ENCODE data around the gene MX1. TPM values are rescaled to one million over a fixed set of nuclear protein-coding genes. Genes with fewer than 3 reads are reported as not detected.
A peak's percentile ranks its signal among the peaks of the same experiment; 100 is the strongest.

The MX1 gene
- total and polyA plus RNA-seq, 2 donors (not counting 3 experiments of a cell fraction or from before 2014, with no cell fraction given), result 5.9 to 25.1 TPM

DNA sequence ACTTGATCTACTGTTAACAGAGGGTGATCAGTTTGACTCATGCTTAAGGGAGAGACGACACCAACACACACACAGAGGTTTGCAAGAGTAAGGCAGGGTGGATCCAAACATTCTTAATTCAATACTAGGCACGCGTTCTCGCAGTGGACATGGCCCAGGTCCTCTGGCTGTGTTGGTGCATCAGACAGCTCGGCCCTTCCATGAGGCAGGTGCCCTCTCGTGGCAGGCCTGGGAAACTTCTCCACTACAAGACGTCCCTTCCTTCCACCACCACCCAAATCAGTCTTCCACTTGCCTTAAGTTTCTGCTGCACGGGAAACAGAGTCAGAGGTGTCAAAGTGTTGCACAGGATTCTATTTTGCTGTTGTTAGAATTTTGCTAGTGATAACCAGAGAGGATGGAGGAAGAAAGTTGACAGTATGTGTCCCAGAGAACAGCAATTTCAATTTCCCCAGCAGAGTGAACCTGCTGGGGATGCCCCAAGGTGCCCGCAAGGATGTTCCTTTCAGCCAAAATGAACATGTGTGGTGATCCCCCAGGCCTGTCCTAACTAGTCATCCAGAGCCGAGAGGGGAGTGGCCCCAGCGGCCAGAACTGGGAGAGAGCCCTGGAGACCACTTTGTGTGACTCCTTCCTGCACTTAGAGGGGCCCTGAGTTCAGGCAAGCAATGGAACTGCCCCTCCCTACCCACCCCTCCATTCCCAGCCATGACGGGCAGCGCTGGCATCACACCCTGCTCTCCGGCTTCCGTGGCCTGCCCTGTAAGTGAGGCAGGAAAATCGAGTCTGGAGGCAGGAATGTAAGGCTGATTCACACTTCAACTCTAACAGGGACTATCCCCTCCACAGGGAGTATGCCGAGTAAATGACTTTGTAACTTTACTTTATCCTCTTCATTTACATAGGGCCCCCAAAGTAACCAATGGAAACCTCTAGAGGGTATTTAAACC lies 34.8 kb downstream of the MX1 start:
- no peak overlapping the region for H2AFZ ChIP-seq (ENCODE audit: low read depth, low read length)
- ChIA-PET CTCF (interaction anchor here (0.6 to 6.9 kb wide), 10 partner anchors 9 to 338 kb away, joined by 3 to 220 read pairs (median 3); partner anchors contain the start of gene MX1), POLR2A (no interaction called here)
- H3K4me2 ChIP-seq (ENCODE audit: insufficient read depth, low read length), result no peak overlapping the region
- DNase-seq (ENCODE audit: low read depth, low spot score) (peak; percentile 56), FAIRE-seq (peak; percentile 82)
- H3K4me1 ChIP-seq (ENCODE audit: control insufficient read depth, extremely low read depth, insufficient read depth, low read length), result no peaks in the 10 kb centered on the region
- no peaks in the 10 kb centered on the region for H3K36me3 ChIP-seq (ENCODE audit: control insufficient read depth in 2 of 2, extremely low read depth in 1 of 2, insufficient read depth in 2 of 2, low read length in 2 of 2)
- no peaks in the 10 kb centered on the region for H3K79me2 ChIP-seq (ENCODE audit: control insufficient read depth, insufficient read depth, low read length)
- TF ChIP-seq FOS (IDR thresholded peaks at IDR 0.05; ENCODE audit: borderline replicate concordance, insufficient read depth, low read length) (no peak), CTCF (IDR thresholded peaks at IDR 0.05; ENCODE audit: extremely low read depth in 1 of 2, insufficient read depth in 1 of 2, low read depth in 1 of 2, low read length in 2 of 2) (peak; percentile 65 to 85), JUN (IDR thresholded peaks at IDR 0.05; ENCODE audit: borderline replicate concordance, insufficient read depth, insufficient read length, low read depth) (no peak), GATA2 (IDR thresholded peaks at IDR 0.05; ENCODE audit: insufficient read depth, insufficient read length, low read depth, low read length) (no peak)
- H3K9ac ChIP-seq (replicated peaks; ENCODE audit: extremely low read depth, insufficient read depth, low read length), result no peak overlapping the region
- dilution Hi-C loops (cut with MboI; ENCODE audit: extremely low pct_ligation_motif_present, low sequenced_read_pairs) (no loop called here), intact Hi-C loops (cut with micrococcal nuclease) (loop anchor here (1.0 kb wide), 2 partner anchors 178 to 339 kb away; no protein-coding TSS in a partner anchor)
- no peaks in the 10 kb centered on the region for H4K20me1 ChIP-seq (replicated peaks; ENCODE audit: control insufficient read depth, extremely low read depth, insufficient read depth, low read length)
- no peak overlapping the region for H3K27ac ChIP-seq (ENCODE audit: insufficient read depth, low read depth, low read length)
- no peaks in the 10 kb centered on the region for H3K9me1 ChIP-seq (replicated peaks; ENCODE audit: control insufficient read depth, extremely low read depth, insufficient read depth, low read length)
- no peak overlapping the region for H3K4me3 ChIP-seq (replicated peaks in 1 of 3; ENCODE audit: insufficient read depth in 1 of 3, low read depth in 1 of 3, low read length in 3 of 3)
- no TSS peak for BruUV-seq (replicated peaks)
- H3K27me3 ChIP-seq (ENCODE audit: control insufficient read depth in 2 of 2, insufficient read depth in 2 of 2, low read length in 2 of 2), result no peaks in the 10 kb centered on the region
- H3K9me3 ChIP-seq (replicated peaks; ENCODE audit: control insufficient read depth, insufficient read depth, low read length), result no peaks in the 10 kb centered on the region

Measured in endothelial cell of umbilical vein (primary cell).